CD14-positive monocyte (primary cell): ENCODE measurements around the gene NELL1. TPM values are rescaled to one million over a fixed set of nuclear protein-coding genes. Genes with fewer than 3 reads are reported as not detected.

Source experiments
- DNase-seq, 3 donors: peaks; one replicate each; pipeline ENCODE4 v3.0.0-alpha.2; 2011 to 2022
- H2AFZ ChIP-seq: 2 replicates; pipeline ENCODE4 v1.6.0; 2012; ENCODE audit warnings: mild to moderate bottlenecking, low read depth, low read length, inconsistent platforms; ENCODE audit not compliant: insufficient read depth, poor library complexity, severe bottlenecking
- H3K27ac ChIP-seq, 2 donors: 1 replicate in 1 of 2; 2 replicates in 1 of 2; pipeline ENCODE4 v1.5.1; 2012 to 2013; ENCODE audit warnings: low read length in 2 of 2, control low read depth in 1 of 2, inconsistent platforms in 1 of 2, low read depth in 1 of 2, mild to moderate bottlenecking in 1 of 2
- H3K27me3 ChIP-seq, 2 donors: one replicate each; pipeline versions ENCODE4 v1.6.0 to v1.6.1; 2011 to 2013; ENCODE audit warnings: low read length in 2 of 2; ENCODE audit not compliant: control insufficient read depth in 2 of 2, insufficient read depth in 2 of 2
- H3K36me3 ChIP-seq, 2 donors: replicated peaks in 1 of 2; 1 replicate in 1 of 2; 2 replicates in 1 of 2; pipeline versions ENCODE4 v1.5.1 to v1.6.1; 2012 to 2013; ENCODE audit warnings: low read length in 2 of 2, control low read depth in 1 of 2, inconsistent platforms in 1 of 2, mild to moderate bottlenecking in 1 of 2; ENCODE audit not compliant: insufficient read depth in 2 of 2, control insufficient read depth in 1 of 2
- H3K4me1 ChIP-seq, 2 donors: 1 replicate in 1 of 2; 2 replicates in 1 of 2; pipeline versions ENCODE4 v1.5.1 to v1.6.1; 2012 to 2013; ENCODE audit warnings: low read length in 2 of 2, control low read depth in 1 of 2, inconsistent platforms in 1 of 2, mild to moderate bottlenecking in 1 of 2, moderate library complexity in 1 of 2; ENCODE audit not compliant: insufficient read depth in 2 of 2, control insufficient read depth in 1 of 2
- H3K4me2 ChIP-seq: replicated peaks from 2 replicates; pipeline ENCODE3; 2012; ENCODE audit warnings: low read length, moderate library complexity, mild to moderate bottlenecking; ENCODE audit not compliant: poor library complexity, severe bottlenecking; ENCODE audit errors: extremely low read depth
- H3K4me3 ChIP-seq, 3 experiments: fragments of 200-600 bp in 1 of 3; sonication (generic) in 1 of 3; replicated peaks in 1 of 3; 1 replicate in 2 of 3; 2 replicates in 1 of 3; pipeline ENCODE4 v1.5.1; 2011 to 2013; ENCODE audit warnings: low read length in 3 of 3, mild to moderate bottlenecking in 3 of 3, control low read depth in 2 of 3, low read depth in 2 of 3, inconsistent platforms in 1 of 3, moderate library complexity in 1 of 3
- H3K79me2 ChIP-seq: 2 replicates; pipeline ENCODE4 v1.6.0; 2012; ENCODE audit warnings: mild to moderate bottlenecking, control low read depth, inconsistent platforms, low read length, moderate library complexity; ENCODE audit not compliant: insufficient read depth
- H3K9ac ChIP-seq: 2 replicates; pipeline ENCODE4 v1.6.0; 2017; ENCODE audit warnings: low read length, mild to moderate bottlenecking; ENCODE audit not compliant: insufficient read depth, poor library complexity, severe bottlenecking
- H3K9me3 ChIP-seq, 2 donors: replicated peaks in 1 of 2; 1 replicate in 1 of 2; 2 replicates in 1 of 2; pipeline versions ENCODE4 v1.5.1 to v1.6.1; 2012 to 2013; ENCODE audit warnings: low read length in 2 of 2, control low read depth in 1 of 2; ENCODE audit not compliant: control insufficient read depth in 1 of 2, insufficient read depth in 1 of 2
- H4K20me1 ChIP-seq: 2 replicates; pipeline ENCODE4 v1.6.0; 2012; ENCODE audit warnings: mild to moderate bottlenecking, low read length, control low read depth, moderate library complexity; ENCODE audit not compliant: insufficient read depth
- H3K27ac Mint-ChIP-seq, 7 donors: one replicate each; pipeline ENCODE4 v1.8.0; 2020; ENCODE audit warnings: mild to moderate bottlenecking in 7 of 7, mixed read lengths in 7 of 7, moderate library complexity in 6 of 7, inconsistent platforms in 2 of 7
- H3K27me3 Mint-ChIP-seq, 3 donors: one replicate each; pipeline ENCODE4 v1.8.0; 2021 to 2022; ENCODE audit warnings: low read depth in 3 of 3, mild to moderate bottlenecking in 3 of 3, mixed read lengths in 3 of 3, moderate library complexity in 3 of 3, inconsistent platforms in 1 of 3
- H3K36me3 Mint-ChIP-seq, 2 donors: one replicate each; pipeline ENCODE4 v1.8.0; 2020; ENCODE audit warnings: mixed read lengths in 2 of 2, inconsistent platforms in 1 of 2, mild to moderate bottlenecking in 1 of 2
- H3K4me1 Mint-ChIP-seq: one replicate; pipeline ENCODE4 v1.8.0; 2020; ENCODE audit warnings: mild to moderate bottlenecking, mixed read lengths
- H3K4me3 Mint-ChIP-seq, 2 donors: one replicate each; pipeline ENCODE4 v1.8.0; 2020; ENCODE audit warnings: mild to moderate bottlenecking in 2 of 2, mixed read lengths in 2 of 2, moderate library complexity in 1 of 2
- H3K9me3 Mint-ChIP-seq, 7 donors: one replicate each; pipeline ENCODE4 v1.8.0; 2020 to 2022; ENCODE audit warnings: mixed read lengths in 7 of 7, mild to moderate bottlenecking in 6 of 7, moderate library complexity in 6 of 7, inconsistent platforms in 2 of 7
- WGBS: methylation state at CpG from one replicate; pipeline ENCODE4 v1.1.5; 2013; ENCODE audit warnings: missing lambda C conversion rate; ENCODE audit not compliant: insufficient coverage; 5-methylcytosine and 5-hydroxymethylcytosine counted together
- intact Hi-C, 2 donors: fragments of 100-400 bp; cut with micrococcal nuclease; formaldehyde crosslinking; loops; one replicate each; pipeline versions ENCODE4 v1.15.0 to v1.15.1; 2023
- polyA plus RNA-seq, 3 donors: library from polyadenylated mRNA; depleted of rRNA in 1 of 3; unstranded in 2 of 3; stranded (reverse) in 1 of 3; fragments of 300-500 nt in 2 of 3; fragments of >200 nt in 1 of 3; fragmentation: Illumina TruSeq in 2 of 3; gene quantifications; 1 replicate in 2 of 3; 2 replicates in 1 of 3; pipeline ENCODE4 v1.2.3, GENCODE V29; 2012 to 2021
- TF ChIP-seq, protein P1 (sequence below): fragments of 200-600 bp; IDR thresholded peaks from one replicate; pipeline ENCODE4 v1.8.0; 2022; ENCODE audit warnings: antibody characterized with exemption, mild to moderate bottlenecking

NELL1 gene
- polyA plus RNA-seq, 3 donors, result not detected

- no peak overlapping the region for H3K27ac Mint-ChIP-seq
- no peaks in the 10 kb centered on the region for H3K36me3 Mint-ChIP-seq
- Histone ChIP-seq H4K20me1 (no peaks in the 10 kb centered on the region), H3K9ac (no peak overlapping the region), H3K4me1 (no peaks in the 10 kb centered on the region), H3K27me3 (no peaks in the 10 kb centered on the region), H3K27ac (no peak overlapping the region), H2AFZ (no peak overlapping the region), H3K4me3 (no peak overlapping the region), H3K9me3 (no peaks in the 10 kb centered on the region), H3K4me2 (no peak overlapping the region), H3K36me3 (no peaks in the 10 kb centered on the region), H3K79me2 (no peaks in the 10 kb centered on the region)
- intact Hi-C loops, result no loop called here
- no peaks in the 10 kb centered on the region for H3K27me3 Mint-ChIP-seq
- H3K4me1 Mint-ChIP-seq, result no peaks in the 10 kb centered on the region
- 83% methylated on average over 1 of the region's 2 CpGs for WGBS
- peaks cover 0 to 4% (median 0%) of the 10 kb centered on the region in 7 donors for H3K9me3 Mint-ChIP-seq
- TF ChIP-seq, protein P1, sequence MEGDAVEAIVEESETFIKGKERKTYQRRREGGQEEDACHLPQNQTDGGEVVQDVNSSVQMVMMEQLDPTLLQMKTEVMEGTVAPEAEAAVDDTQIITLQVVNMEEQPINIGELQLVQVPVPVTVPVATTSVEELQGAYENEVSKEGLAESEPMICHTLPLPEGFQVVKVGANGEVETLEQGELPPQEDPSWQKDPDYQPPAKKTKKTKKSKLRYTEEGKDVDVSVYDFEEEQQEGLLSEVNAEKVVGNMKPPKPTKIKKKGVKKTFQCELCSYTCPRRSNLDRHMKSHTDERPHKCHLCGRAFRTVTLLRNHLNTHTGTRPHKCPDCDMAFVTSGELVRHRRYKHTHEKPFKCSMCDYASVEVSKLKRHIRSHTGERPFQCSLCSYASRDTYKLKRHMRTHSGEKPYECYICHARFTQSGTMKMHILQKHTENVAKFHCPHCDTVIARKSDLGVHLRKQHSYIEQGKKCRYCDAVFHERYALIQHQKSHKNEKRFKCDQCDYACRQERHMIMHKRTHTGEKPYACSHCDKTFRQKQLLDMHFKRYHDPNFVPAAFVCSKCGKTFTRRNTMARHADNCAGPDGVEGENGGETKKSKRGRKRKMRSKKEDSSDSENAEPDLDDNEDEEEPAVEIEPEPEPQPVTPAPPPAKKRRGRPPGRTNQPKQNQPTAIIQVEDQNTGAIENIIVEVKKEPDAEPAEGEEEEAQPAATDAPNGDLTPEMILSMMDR, result no peak
- no peak overlapping the region for H3K4me3 Mint-ChIP-seq
- no peak for DNase-seq
These were observed 505.4 kb downstream of the NELL1 start for GRCh38 chr11:21174781-21175180.

- Histone ChIP-seq H3K4me3 (no peak overlapping the region), H3K4me2 (no peak overlapping the region), H3K27me3 (no peaks in the 10 kb centered on the region), H3K4me1 (no peaks in the 10 kb centered on the region), H3K36me3 (no peaks in the 10 kb centered on the region), H3K9me3 (no peaks in the 10 kb centered on the region), H3K27ac (no peak overlapping the region), H3K79me2 (no peaks in the 10 kb centered on the region), H4K20me1 (no peaks in the 10 kb centered on the region), H3K9ac (no peak overlapping the region), H2AFZ (no peak overlapping the region)
- TF ChIP-seq, protein P1, result no peak
- no CpG with 5 or more reads among the region's 2 CpGs for WGBS
- Mint-ChIP-seq H3K4me3 (no peak overlapping the region), H3K27me3 (no peaks in the 10 kb centered on the region), H3K4me1 (no peaks in the 10 kb centered on the region), H3K36me3 (no peaks in the 10 kb centered on the region), H3K9me3 (peaks cover 0 to 4% (median 0%) of the 10 kb centered on the region in 7 donors), H3K27ac (no peak overlapping the region)
- DNase-seq, result no peak
- intact Hi-C loops, result no loop called here
These were observed 508.0 kb downstream of the NELL1 start for GRCh38 chr11:21177379-21177778.
